HG03457 (cell line): ENCODE measurements around the gene RBMXL2.

Experiments used
- ATAC-seq: cut with Tn5 transposase; IDR thresholded peaks from one replicate; pipeline ENCODE4 v1.9.1; 2021; ENCODE audit warnings: moderate number of reproducible peaks; ENCODE audit not compliant: unreplicated experiment

RBMXL2 gene

GRCh38 chr11:7088921-7089320, at the start of gene RBMXL2:
TSS of gene RBMXL2 (plus strand) at chr11:7088998. CDS start at chr11:7089121, 123 bp downstream.
- no peak for ATAC-seq

DNA sequence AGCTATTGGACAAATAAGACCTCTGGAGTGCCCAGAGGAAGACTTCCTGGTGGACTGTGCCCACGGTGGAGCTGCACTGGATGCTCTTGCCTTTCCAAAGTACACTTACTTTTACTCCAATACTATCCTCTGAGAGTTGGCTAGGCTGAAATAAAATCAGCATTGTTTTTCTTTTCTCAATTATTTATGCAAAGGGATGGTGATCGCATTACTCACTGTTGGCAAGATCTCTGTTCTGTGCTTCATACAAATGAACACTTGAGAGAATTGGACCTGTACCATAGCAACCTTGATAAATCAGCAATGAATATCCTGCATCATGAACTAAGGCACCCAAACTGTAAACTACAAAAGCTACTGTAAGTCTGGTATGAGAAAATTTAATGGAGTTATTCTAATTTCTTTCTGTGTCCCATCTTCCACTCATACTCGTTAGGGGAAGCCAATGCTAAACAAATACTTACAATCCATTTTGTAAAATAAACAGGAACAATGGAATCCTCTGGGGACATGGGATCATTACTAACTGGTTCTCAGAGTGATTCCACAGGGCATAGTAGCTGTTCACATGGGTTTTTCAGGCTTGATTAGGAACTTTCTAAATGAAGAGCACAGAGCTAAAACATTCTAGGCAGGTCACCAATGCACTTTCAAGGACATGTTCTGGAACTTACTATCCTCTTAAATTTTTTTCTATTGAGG, 42.2 kb upstream of the RBMXL2 start:
- ATAC-seq: no peak

DNA sequence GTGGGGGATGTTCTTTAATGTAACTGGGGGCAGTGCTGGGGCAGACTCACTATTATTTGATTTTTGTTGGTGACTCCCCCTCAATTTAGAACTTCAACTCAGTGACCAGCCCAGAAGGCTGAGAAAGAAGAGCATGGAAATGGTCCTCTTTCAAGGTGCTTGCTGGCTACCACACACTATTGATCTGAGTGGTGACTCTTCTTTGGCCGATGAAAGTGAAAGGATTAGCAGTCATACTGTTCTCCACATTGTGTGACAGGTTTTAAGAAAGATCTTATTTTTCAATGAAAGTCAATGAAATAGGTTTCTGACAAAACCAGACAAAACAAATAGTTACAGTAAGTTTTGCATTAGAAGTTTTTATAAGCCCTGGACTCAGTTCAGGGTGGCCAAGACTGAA, 38.6 kb upstream of the RBMXL2 start:
- ATAC-seq: no peak

DNA sequence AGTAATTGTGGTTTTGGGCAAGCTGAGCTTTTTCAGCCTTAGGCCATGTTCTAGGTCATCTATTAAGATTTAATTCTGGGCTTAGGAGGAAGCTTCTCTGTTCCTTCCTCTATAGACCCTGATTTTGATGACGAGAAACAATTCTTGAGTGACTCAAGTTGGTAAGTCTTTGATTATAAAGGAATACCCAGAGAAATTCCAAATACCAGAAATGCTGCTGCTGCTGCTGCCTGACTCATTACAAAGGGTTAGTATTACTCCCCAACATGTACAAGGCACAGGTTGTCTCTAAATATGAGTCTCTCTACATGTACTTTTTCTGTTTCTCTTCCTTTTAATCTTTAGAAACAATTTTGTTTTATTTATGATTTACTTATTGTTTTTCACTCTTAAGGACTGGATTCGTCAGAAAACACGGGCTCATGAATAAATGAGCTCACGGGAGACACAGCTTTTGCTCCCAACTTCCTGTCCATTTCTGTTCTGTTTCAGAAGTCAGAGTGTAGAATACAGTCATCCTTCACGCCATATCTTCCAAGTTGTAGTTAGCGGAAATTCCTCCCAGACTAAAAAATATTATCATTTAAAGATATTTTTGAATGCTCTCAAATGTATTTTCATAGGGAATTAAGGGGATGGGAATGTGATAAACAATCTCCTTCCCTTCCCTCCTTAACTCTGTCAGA, 31.8 kb upstream of the RBMXL2 start:
- ATAC-seq: no peak

GRCh38 chr11:7057641-7058040, 31.2 kb upstream of the RBMXL2 start:
- ATAC-seq: no peak

- no peak for ATAC-seq
These were observed 27.9 kb upstream of the RBMXL2 start for GRCh38 chr11:7060868-7061267.

DNA sequence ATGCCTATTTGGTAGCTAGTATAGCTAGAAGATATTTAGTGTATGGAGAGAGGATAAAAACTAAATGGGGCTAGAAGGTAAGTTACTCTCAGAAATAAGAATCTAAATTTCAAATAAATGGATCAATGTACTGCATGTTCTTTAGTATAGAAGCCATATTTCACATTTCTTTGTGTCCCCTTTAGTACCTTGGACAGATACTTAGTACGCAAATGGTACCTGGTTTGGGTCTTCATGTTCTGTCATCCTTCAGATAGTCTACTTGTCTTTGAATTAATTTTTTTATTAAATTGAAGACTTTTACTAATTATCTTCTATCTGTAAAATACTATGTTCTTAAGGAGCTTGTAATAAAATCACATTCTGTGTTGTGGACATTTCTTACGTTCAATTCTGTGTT, 26.3 kb upstream of the RBMXL2 start:
- no peak for ATAC-seq

DNA sequence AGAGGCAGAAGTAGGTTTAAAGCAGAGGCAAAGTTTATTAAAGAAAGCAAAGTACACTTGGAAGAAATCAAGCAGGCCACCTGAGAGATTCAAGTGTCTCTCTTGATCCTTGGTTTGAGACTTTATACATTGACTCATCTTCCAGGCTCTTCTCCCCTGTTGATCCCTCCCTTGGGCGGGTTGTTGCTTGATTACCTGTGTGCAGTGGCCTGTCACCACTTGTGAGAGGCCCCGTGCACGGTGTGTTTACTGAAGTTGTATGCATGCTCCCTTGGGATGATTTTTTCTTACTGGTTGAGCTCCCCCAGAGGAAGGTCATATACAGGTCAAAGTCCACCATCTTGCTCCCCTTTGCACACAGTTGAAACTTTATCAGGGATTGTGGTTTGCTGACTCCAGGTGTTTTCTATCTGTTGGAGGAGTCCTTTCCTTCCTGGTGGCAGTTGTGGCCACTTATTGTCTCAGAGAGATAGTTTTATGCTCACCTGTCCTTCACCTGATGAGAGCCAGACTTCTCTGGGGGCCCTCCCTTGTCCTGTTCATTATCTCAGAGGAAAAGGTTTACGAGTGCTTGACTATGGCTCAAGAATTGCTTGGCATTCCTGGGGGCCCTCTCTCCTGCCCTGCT, 16.3 kb upstream of the RBMXL2 start:
- no peak for ATAC-seq

- ATAC-seq: no peak
These were observed 11.7 kb upstream of the RBMXL2 start for GRCh38 chr11:7077101-7077500.

DNA sequence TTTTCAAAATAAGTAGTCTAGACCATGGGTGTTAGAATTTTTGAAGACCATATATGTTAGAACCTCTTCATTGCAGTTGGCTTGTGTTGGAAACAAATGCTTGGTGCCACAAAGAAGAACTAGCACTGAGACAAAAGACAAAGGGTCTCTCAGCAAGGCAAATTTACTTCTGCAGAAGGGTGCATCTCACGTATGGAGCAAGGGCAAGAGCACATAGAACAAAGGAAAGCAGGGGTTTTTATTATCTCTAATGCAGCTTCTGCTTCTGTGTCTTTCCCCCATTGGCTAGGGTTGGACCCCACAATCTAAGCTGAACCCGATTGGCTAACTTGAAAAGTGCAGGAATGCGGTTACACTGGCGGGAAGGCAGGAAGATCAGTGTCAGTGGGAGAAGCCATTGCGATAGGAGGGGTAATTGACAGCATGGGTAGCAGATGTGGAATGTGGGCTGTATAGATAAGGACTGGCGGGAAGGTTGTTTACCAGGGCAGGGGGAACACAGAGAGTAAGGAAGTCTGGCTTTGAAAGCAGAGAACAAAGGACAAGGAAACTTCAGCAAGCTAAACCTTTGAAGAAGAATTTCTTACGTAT, 9.2 kb upstream of the RBMXL2 start:
- no peak for ATAC-seq

DNA sequence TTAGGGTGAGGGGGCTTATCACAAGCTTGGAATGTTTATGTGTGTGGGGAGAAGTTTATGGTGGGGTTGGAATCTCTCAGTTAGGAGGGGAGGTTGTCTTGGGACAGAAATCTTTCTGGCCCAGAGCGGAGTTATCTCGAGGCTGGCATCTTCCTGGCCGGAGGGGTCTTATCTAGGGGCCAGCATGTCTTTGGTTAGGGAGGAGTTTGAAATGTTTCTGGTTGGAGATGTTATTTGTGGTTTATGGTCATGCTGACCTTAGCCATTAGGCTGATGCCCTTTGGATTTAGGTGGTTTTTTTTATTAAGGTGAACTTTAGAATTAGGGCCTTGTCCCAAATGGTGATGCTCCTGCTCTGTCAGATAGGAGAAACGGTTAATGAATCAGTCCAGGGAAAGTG, 7.9 kb upstream of the RBMXL2 start:
- ATAC-seq: no peak

DNA sequence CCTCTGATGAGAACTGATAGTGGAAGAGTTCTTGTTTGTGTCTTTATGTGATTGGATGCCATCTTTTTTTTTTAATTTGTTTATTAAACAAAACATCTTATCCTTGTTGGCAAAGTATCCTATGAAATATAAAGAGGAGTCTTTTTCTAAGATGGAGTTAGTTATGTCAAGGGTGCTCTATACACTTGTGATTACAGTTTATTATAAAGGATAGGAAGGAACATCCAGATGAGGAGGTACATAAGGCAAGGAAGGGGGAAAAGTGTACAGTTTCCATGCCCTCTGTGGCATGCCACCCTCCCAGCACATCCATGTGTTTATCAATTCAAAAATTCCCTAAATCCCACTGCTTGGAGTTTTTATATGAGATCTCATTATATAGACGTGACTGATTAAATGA, 7.4 kb upstream of the RBMXL2 start:
- no peak for ATAC-seq

DNA sequence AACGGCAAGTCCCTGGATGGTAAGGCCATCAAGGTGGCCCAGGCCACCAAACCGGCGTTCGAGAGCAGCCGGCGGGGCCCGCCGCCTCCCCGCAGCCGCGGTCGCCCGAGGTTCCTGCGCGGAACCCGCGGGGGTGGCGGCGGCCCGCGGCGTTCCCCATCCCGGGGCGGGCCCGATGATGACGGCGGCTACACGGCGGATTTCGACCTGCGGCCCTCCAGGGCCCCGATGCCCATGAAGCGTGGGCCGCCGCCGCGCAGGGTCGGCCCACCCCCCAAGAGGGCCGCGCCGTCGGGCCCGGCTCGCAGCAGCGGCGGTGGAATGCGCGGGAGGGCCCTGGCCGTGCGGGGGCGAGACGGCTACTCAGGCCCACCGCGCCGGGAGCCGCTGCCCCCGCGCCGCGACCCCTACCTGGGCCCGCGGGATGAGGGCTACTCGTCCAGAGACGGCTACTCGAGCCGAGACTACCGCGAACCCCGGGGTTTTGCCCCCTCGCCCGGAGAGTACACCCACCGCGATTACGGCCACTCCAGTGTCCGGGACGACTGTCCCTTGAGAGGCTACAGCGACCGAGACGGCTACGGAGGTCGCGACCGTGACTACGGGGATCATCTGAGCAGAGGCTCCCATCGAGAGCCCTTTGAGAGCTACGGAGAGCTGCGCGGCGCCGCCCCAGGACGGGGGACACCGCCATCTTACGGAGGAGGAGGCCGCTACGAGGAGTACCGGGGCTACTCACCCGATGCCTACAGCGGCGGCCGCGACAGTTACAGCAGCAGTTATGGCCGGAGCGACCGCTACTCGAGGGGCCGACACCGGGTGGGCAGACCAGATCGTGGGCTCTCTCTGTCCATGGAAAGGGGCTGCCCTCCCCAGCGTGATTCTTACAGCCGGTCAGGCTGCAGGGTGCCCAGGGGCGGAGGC, 792 bp downstream of the RBMXL2 start:
- ATAC-seq: no peak

DNA sequence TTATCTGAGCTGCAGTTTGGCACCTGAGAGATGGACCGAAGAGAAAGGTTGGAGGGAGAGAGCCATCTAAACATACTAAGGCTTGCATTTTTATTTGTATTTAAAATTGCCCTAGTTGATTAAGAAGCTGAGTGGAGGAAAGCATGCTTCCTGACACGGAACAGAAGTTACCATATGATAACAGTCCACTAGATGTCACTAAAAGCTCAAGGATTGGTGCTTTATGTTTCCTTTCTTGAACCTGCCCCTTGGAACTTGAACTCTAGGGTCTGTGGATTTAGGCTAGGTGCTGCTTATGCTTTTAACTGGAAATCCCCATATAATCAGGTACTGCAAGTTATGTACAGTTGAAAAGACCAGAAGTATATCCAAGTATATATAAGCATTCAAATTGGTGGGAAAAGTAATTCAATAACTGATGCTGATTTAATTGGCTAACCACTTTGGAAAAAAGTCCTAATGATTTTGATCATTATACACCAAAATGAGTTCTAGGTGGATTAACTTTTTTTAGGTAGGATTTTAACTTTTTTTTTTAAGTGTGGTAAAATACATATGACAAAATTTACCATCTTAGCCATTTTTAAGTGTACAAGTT, 9.5 kb downstream of the RBMXL2 start:
- ATAC-seq: no peak

DNA sequence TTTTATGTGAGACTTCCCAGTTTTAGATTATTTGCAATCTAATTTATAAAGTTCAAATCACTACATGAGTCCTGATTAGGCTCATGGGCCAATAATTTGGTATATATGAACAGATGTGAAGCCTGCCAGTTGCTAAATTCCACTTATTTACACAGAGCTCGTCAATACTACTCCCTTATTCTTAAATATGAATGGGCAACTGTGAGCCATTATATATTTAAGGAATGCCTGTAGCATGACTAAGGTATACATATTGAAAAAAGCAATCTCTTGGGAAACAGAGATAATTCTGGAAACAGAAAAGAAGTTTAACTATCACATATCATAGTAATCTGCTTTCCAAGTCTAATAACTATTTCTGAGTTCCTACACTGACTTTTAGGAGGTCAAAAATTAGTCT, 27.0 kb downstream of the RBMXL2 start:
- ATAC-seq: no peak

DNA sequence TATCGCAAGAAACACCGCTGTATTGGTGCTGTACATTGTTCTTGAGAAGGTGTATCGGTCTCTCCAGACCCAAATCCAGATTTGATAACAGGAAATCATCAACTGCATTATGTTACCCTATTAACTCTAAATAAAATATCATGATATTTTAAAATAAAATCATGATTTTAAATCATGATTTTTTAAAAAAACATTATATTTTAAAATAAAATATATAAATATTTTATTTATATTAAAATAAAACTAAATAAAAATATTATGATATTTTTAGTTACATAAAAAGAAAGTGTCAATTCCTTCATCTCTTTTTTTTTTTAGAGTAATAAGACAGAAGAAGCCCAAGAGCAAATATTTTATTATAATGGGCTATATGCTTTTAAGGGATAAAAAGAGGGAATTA, 27.6 kb downstream of the RBMXL2 start:
- no peak for ATAC-seq

GRCh38 chr11:7138051-7138450, 49.3 kb downstream of the RBMXL2 start:
- no peak for ATAC-seq
